Neural progenitor cell (in vitro differentiated cells): ENCODE measurements around the gene PHLPP1.

Experiments
- EZH2 ChIP-seq: fragments of 200-600 bp; sonication (generic); IDR thresholded peaks from 2 replicates; pipeline ENCODE4 v1.6.1; 2017; ENCODE audit warnings: antibody characterized with exemption, mild to moderate bottlenecking, moderate library complexity
- TF ChIP-seq, protein P1 (sequence below): fragments of 200-600 bp; sonication (generic); IDR thresholded peaks from 2 replicates; pipeline ENCODE4 v1.5.1; 2017; ENCODE audit warnings: antibody characterized with exemption, mild to moderate bottlenecking

DNA sequence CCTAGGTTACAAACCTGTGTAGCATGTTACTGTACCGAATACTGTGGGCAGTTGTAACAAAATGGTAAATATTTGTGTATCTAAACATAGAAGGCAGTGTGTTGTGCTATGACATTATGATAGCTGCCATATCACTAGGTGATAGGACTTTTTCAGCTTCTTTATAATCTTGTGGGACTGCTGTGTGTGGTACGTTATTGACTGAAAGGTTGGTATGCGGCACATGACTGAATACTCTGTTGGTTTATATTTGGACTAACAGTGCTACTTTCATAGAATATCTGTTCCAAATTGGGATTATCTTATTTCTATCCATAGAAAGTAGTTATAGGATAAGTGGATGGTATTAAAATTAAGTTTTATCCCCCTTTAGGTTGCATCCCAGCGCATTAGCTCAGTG lies 144.7 kb downstream of the PHLPP1 start:
- TF ChIP-seq EZH2: no peak
- TF ChIP-seq, protein P1, sequence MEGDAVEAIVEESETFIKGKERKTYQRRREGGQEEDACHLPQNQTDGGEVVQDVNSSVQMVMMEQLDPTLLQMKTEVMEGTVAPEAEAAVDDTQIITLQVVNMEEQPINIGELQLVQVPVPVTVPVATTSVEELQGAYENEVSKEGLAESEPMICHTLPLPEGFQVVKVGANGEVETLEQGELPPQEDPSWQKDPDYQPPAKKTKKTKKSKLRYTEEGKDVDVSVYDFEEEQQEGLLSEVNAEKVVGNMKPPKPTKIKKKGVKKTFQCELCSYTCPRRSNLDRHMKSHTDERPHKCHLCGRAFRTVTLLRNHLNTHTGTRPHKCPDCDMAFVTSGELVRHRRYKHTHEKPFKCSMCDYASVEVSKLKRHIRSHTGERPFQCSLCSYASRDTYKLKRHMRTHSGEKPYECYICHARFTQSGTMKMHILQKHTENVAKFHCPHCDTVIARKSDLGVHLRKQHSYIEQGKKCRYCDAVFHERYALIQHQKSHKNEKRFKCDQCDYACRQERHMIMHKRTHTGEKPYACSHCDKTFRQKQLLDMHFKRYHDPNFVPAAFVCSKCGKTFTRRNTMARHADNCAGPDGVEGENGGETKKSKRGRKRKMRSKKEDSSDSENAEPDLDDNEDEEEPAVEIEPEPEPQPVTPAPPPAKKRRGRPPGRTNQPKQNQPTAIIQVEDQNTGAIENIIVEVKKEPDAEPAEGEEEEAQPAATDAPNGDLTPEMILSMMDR: no peak
